ENCODE measurements around the gene CLMN. TPM values are rescaled to one million over a fixed set of nuclear protein-coding genes. Genes with fewer than 3 reads are reported as not detected.

CLMN gene
- total and polyA plus RNA-seq, 2 of the 8 experiments (the other 6 are each of a cell fraction or from before 2014, with no cell fraction given): 1.6 to 8.2 TPM

DNA sequence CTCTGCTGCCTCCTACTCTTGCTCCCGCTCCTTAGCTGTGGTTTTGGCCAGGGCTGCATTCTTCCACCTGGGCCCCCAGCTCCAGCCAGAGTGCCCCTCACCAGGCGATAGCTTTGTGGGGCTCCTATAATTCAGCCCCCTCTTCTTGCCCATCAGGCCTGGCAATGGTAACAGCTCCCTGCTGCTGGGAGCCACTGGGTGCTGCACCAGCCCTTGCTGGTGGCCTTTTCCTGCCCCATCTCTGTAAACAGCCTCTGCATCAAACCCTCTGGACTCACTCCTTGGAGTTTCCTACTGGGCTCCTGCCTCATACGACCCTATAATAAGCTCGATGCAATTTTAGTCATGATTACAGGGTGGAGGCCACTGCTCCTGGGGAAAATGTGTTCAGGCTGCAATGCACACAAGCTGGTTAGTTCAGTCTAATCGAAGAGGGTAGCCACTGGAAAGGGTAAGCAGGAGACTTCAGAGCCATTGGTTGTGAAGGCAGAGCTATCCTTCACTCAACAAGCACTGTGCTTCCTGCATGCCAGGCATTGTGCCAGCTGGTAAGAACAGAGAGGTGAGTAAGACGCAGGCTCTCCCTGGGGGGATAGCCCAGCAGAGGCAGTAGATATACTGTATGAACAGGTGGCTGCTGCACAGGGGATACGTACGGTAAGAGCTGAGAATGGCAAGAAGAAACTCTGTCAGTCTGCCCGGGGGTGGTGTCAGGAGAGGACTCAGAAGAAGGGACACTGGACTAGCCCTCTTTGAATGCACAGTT lies 24.7 kb downstream of the CLMN start:
- POLR2A ChIA-PET (ENCODE audit: partially characterized antibody): no interaction called here
- TF ChIP-seq KDM1A (IDR thresholded peaks at IDR 0.05; ENCODE audit: borderline replicate concordance, low read length) (no peak), PHF8 (conservative IDR thresholded peaks at IDR 0.05; ENCODE audit: low read depth, low read length) (no peak)

More for the DNA sequence above, 24.7 kb downstream of the CLMN start:
- no peaks in the 10 kb centered on the region for H3K36me3 ChIP-seq (ENCODE audit: control insufficient read depth in 2 of 4, insufficient read depth in 4 of 4, low read length in 3 of 4)
- FAIRE-seq (no peak), DNase-seq (ENCODE audit: low read depth in 1 of 2, low spot score in 2 of 2) (no peak)
- no peak overlapping the region for H3K4me3 ChIP-seq (ENCODE audit: extremely low read depth in 1 of 4, insufficient read depth in 2 of 4, low read depth in 3 of 4, low read length in 4 of 4)
- H3K4ac ChIP-seq (replicated peaks; ENCODE audit: insufficient read length, low read depth, low read length): no peak overlapping the region
- H3K27ac ChIP-seq (ENCODE audit: low read depth, low read length): no peak overlapping the region
- no peak overlapping the region for H2BK15ac ChIP-seq (ENCODE audit: low read length)
- H3K4me1 ChIP-seq (replicated peaks in 1 of 4; ENCODE audit: control insufficient read depth in 3 of 4, insufficient read depth in 4 of 4, low read length in 3 of 4): peaks cover 1 to 18% (median 7%) of the 10 kb centered on the region in 4 experiments; a peak in 5 of 7 replicates
- H4K91ac ChIP-seq (replicated peaks; ENCODE audit: insufficient read length, low read length): no peak overlapping the region
- H3K18ac ChIP-seq (ENCODE audit: extremely low read depth, low read length): no peak overlapping the region
- H2BK5ac ChIP-seq (ENCODE audit: low read depth, low read length): 0 out of 2 replicates have a peak overlapping the region, but pooled peaks have one; percentile 23
- no peak overlapping the region for H3K9ac ChIP-seq (replicated peaks in 1 of 4; ENCODE audit: extremely low read depth in 1 of 4, low read depth in 3 of 4, low read length in 3 of 4)
- H3K9me3 ChIP-seq (ENCODE audit: insufficient read depth in 2 of 2, low read depth in 1 of 2, low read length in 1 of 2): no peaks in the 10 kb centered on the region; a peak in 1 of 4 replicates
- H3K79me1 ChIP-seq (ENCODE audit: low read depth, low read length): no peaks in the 10 kb centered on the region
- H3K79me2 ChIP-seq (ENCODE audit: control insufficient read depth in 1 of 2, insufficient read depth in 2 of 2, low read length in 2 of 2): no peaks in the 10 kb centered on the region
- no peak overlapping the region for H4K8ac ChIP-seq (ENCODE audit: extremely low read depth, insufficient read depth, low read length)
- H2AFZ ChIP-seq (ENCODE audit: low read length): no peak overlapping the region
- no peak overlapping the region for H2BK20ac ChIP-seq (ENCODE audit: low read length)
- H3K14ac ChIP-seq (ENCODE audit: insufficient read length): no peak overlapping the region
- 92% methylated on average over 9 of the region's 9 CpGs; no CpG with 5 or more reads in 1 of the 2 experiments for WGBS, 2 experiments (ENCODE audit: extremely low coverage in 1 of 2, insufficient coverage in 1 of 2, insufficient read length in 1 of 2, insufficient replicate concordance in 2 of 2, low coverage in 1 of 2, low lambda C conversion rate in 2 of 2, missing lambda C conversion rate in 1 of 2)
- no peak overlapping the region for H2BK12ac ChIP-seq (ENCODE audit: low read depth, low read length)
- H3K23ac ChIP-seq (ENCODE audit: insufficient read length): no peak overlapping the region
- CTCF ChIA-PET (ENCODE audit: partially characterized antibody): interaction anchor here (0.6 to 1.6 kb wide), 13 partner anchors 8 to 462 kb away, joined by 3 to 7 read pairs (median 3); no protein-coding TSS in a partner anchor
- no peak overlapping the region for H3K56ac ChIP-seq (replicated peaks; ENCODE audit: insufficient read length, low read depth, low read length)
- H3K4me2 ChIP-seq (ENCODE audit: insufficient read depth in 1 of 2, low read depth in 2 of 2, low read length in 2 of 2): no peak overlapping the region
- no peaks in the 10 kb centered on the region for H4K20me1 ChIP-seq (replicated peaks in 1 of 2; ENCODE audit: control insufficient read depth in 1 of 2, insufficient read depth in 2 of 2, low read length in 2 of 2)
- H2BK120ac ChIP-seq (replicated peaks; ENCODE audit: low read depth, low read length): no peak overlapping the region
- H4K5ac ChIP-seq (ENCODE audit: insufficient read length, low read depth, low read length): no peak overlapping the region
- H3K27me3 ChIP-seq (replicated peaks in 1 of 4; ENCODE audit: control insufficient read depth in 3 of 4, extremely low read depth in 1 of 4, insufficient read depth in 3 of 4, low read length in 3 of 4): no peaks in the 10 kb centered on the region
- H3K23me2 ChIP-seq (ENCODE audit: low read depth, low read length): no peaks in the 10 kb centered on the region
- no peak overlapping the region for H2AK5ac ChIP-seq (ENCODE audit: low read depth, low read length)

Data from H1 (cell line).